ENCODE results near the gene TMEM143. TPM values are rescaled to one million over a fixed set of nuclear protein-coding genes. Genes with fewer than 3 reads are reported as not detected.

The TMEM143 gene
- total and polyA plus RNA-seq, 10 of the 15 experiments (the other 5 are each of a cell fraction or from before 2014, with no cell fraction given): 1.5 to 19.5 (median 10.1) TPM

- no peak for TF ChIP-seq WRNIP1 (IDR thresholded peaks at IDR 0.05; ENCODE audit: borderline replicate concordance, low read depth, low read length)
- no peak for TF ChIP-seq GABPA (IDR thresholded peaks at IDR 0.05; ENCODE audit: low read depth)
- TF ChIP-seq HDAC2 (IDR thresholded peaks at IDR 0.05): no peak
- no peak for TF ChIP-seq HDGF (IDR thresholded peaks at IDR 0.05)
- no peak for TF ChIP-seq NR2C1 (IDR thresholded peaks at IDR 0.05)
- TF ChIP-seq PML (IDR thresholded peaks at IDR 0.05; ENCODE audit: low read length): no peak
- TF ChIP-seq BCLAF1 (IDR thresholded peaks at IDR 0.05): no peak
- no peak for TF ChIP-seq FOXM1 (IDR thresholded peaks at IDR 0.05; ENCODE audit: low read depth, low read length)
- no peak for TF ChIP-seq ASH2L (IDR thresholded peaks at IDR 0.05; ENCODE audit: borderline replicate concordance, low read depth)
- no peak for TF ChIP-seq HDAC6 (IDR thresholded peaks at IDR 0.05; ENCODE audit: unreplicated experiment)
- no peak for TF ChIP-seq MLLT1 (IDR thresholded peaks at IDR 0.05)
- no peak for TF ChIP-seq SIN3A (IDR thresholded peaks at IDR 0.05; ENCODE audit: low read depth, low read length)
- no peak for TF ChIP-seq ZBED1 (IDR thresholded peaks at IDR 0.05; ENCODE audit: borderline replicate concordance)
- TF ChIP-seq RUNX3 (IDR thresholded peaks at IDR 0.05; ENCODE audit: low read length): no peak
- no peak for TF ChIP-seq RCOR1 (conservative IDR thresholded peaks at IDR 0.05; ENCODE audit: low read depth, low read length)
- TF ChIP-seq E4F1 (IDR thresholded peaks at IDR 0.05; ENCODE audit: borderline replicate concordance, partially characterized antibody): no peak
Measured at GRCh38 chr19:48393559-48394330, 30.0 kb upstream of the TMEM143 start, which contains the start of gene GRIN2D (continued).

Data from GM12878 (cell line).